Measurements from ENCODE around the gene TIGD6.

Gene TIGD6

DNA sequence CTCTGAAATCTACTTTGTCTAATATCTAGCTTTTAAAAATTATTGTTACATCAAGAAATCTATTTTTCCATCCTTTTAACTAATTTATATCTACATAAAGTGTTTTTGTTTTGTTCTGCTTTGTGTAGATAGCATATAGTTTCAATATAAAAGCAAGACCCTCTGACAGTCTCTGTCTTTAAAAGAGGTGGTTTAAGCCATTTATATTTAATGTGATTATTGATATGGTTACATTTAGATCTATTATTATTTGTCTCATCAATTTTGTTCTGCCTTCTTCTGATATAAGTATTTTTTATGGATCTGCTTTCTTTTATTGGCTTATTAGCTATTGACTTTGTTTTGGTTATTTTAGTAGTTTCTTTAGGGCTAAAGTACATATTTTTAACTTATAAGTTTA, 16.1 kb upstream of the TIGD6 start:
- DNase-seq = no peak

- no peak for DNase-seq
These were observed 15.0 kb upstream of the TIGD6 start for GRCh38 chr5:150015415-150015814.

- no peak for DNase-seq
These were observed 14.0 kb upstream of the TIGD6 start for GRCh38 chr5:150014456-150014855.

GRCh38 chr5:150013931-150014330, 13.5 kb upstream of the TIGD6 start:
- DNase-seq = no peak

DNA sequence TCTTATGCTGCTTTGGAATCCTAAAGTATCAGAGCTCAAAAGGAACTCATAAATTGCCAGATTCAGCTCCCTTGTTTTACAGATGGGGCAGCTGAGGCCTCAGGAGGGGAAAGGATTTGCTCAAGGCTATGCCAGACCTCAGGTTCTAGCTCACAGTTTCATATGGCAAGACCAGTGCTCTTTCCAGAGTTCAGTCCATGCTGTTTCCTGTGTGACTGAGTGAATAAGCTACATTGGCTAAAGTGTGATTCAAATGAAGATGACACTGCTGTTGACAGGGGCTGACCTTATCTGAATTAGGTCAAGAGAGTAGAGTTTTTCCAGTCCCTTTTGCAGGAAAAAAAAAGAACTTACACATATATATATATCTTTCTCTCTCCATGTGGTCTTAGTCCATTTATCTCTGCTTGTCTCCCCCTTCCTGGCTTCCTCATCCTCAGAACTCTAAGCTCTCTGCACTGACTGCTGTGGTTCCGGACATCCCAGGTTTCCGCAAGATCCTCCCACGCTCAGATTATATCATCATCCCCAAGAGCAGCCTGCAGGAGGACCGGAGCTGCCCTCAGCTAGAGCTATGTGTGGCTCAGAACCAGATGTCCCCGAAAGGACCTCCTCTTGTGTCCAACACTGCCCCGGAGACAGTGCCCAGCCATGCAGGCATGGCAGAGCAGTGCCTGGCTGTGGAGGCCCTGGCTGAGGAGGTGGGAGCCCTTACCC, 9.4 kb upstream of the TIGD6 start:
- no peak for DNase-seq

- no peak for DNase-seq
These were observed 6.6 kb upstream of the TIGD6 start for GRCh38 chr5:150007050-150007449.

- DNase-seq = no peak
These were observed 5.9 kb upstream of the TIGD6 start for GRCh38 chr5:150006318-150006717.

- peak; percentile 51 for DNase-seq
These were observed 1.4 kb upstream of the TIGD6 start for GRCh38 chr5:150001660-150002486.

- peak; percentile 35 for DNase-seq
These were observed 671 bp upstream of the TIGD6 start for GRCh38 chr5:150000990-150001659.

GRCh38 chr5:149999866-150000255, 593 bp downstream of the TIGD6 start:
- DNase-seq = no peak

- no peak for DNase-seq
These were observed 1.1 kb downstream of the TIGD6 start for GRCh38 chr5:149999359-149999758.

- DNase-seq = no peak
These were observed 2.2 kb downstream of the TIGD6 start for GRCh38 chr5:149998281-149998680.

GRCh38 chr5:149996205-149996890, 4.1 kb downstream of the TIGD6 start:
- DNase-seq = no peak

DNA sequence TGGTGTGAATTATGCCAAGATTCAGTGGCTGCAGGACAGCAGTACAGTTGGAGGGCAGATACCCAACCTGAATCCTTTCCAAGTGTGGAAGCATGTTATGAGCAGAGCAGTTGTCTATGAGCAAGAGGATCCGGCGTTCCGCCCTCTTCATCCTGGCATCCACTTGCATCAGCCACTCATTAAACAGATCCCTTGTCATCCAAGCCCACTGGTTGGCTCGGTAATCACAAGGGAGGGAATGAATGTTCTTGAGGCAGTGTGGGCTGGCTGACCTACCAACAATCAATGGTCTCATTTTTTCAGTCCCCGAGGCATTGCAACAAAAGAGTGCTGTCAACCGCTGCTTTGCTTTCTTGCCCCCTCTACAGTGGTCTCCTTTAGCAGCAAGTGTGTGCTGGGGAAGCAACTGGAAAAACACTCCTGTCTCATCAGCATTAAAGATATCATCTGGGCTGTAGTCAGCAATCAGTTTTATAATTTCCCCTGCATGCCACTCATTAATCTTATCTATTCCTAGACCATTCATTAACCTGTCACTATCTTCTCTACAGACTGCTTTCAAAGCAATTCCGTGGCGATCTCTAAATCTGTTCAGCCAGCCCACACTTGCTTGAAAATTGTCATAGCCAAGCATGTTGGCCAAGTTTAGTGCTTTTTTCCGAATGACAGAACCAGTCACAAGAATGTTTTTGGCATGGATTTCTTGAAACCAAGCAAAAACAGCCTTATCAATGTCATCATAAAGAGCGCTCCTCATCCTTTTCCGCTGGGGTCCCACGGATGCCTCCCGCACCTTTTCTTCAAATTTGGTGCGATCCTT, 4.9 kb downstream of the TIGD6 start:
- no peak for DNase-seq

GRCh38 chr5:149993471-149993870, 7.0 kb downstream of the TIGD6 start:
- DNase-seq = no peak

GRCh38 chr5:149990518-149991376, 9.7 kb downstream of the TIGD6 start:
- DNase-seq = peak; percentile 50

GRCh38 chr5:149988126-149988525, 12.3 kb downstream of the TIGD6 start:
- DNase-seq = no peak

GRCh38 chr5:149982505-149982904, 17.9 kb downstream of the TIGD6 start:
- DNase-seq = no peak

DNA sequence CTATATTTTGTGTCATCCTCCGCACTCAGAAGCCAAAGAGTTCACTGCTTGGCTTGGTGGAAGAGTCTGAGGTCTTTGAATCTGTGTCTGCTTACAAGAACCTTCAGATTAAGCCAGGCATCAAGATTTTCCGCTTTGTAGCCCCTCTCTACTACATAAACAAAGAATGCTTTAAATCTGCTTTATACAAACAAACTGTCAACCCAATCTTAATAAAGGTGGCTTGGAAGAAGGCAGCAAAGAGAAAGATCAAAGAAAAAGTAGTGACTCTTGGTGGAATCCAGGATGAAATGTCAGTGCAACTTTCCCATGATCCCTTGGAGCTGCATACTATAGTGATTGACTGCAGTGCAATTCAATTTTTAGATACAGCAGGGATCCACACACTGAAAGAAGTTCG, 19.2 kb downstream of the TIGD6 start:
- DNase-seq = no peak

DNA sequence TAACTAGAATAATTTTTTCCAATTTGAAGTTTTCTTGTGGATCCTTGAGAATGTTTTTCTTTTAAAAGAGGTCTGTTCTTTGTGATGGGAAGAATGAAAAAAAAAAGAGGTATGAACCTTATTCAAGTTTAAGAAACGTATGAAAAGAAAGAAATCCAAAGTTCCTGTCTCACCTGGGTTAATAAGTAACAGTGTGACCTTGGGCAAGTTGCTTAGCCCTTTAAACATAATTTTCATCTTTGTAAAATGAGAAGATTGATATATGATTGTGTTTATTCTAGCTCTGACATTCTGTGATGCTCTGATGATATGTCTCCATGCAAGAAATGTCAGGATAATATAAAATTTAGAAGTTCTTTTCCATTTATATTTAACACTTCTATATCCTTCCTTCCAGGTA, 20.6 kb downstream of the TIGD6 start:
- no peak for DNase-seq

DNA sequence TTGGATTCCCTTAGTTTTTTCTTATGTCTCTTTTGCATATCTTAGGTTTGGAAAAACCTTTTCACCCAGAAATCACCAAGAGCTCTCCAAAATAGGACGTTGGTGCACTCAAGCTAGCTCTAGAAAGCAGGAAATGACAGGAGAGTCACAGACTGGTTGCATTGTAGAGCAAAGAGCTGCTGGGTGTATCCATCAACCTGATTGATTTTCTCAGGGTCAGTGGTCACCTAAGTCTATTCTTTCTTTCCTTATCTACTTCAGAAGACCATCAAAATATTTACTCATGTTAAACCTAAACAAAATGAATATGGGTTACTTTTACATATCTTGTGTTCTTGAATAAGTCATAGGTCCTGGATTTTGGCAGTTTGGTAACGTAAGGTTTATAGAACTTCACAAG, 25.0 kb downstream of the TIGD6 start:
- no peak for DNase-seq
